Fibroblast of lung (primary cell): ENCODE data around the gene NKX2-1. TPM values are rescaled to one million over a fixed set of nuclear protein-coding genes. Genes with fewer than 3 reads are reported as not detected.
A peak's percentile ranks its signal among the peaks of the same experiment; 100 is the strongest.

Experiments
- DNase-seq, 2 donors: peaks; one replicate each; pipeline versions ENCODE4 v3.0.0 to v3.0.0-alpha.2; 2010; ENCODE audit warnings: low read depth in 2 of 2
- H2AFZ ChIP-seq: 2 replicates; pipeline ENCODE4 v1.5.1; 2012; ENCODE audit warnings: low read length, control low read depth, inconsistent platforms
- H3K27ac ChIP-seq: 2 replicates; pipeline ENCODE4 v1.5.1; 2011; ENCODE audit warnings: low read length, control low read depth; ENCODE audit not compliant: insufficient read depth
- H3K27me3 ChIP-seq: 2 replicates; pipeline ENCODE4 v1.5.1; 2011; ENCODE audit warnings: mild to moderate bottlenecking, low read length; ENCODE audit not compliant: control insufficient read depth, insufficient read depth
- H3K36me3 ChIP-seq: 2 replicates; pipeline ENCODE4 v1.5.1; 2011; ENCODE audit warnings: low read length; ENCODE audit not compliant: control insufficient read depth, insufficient read depth
- H3K4me1 ChIP-seq: 2 replicates; pipeline ENCODE4 v1.5.1; 2011; ENCODE audit warnings: low read length; ENCODE audit not compliant: control insufficient read depth, insufficient read depth; ENCODE audit errors: extremely low read depth
- H3K4me2 ChIP-seq: 2 replicates; pipeline ENCODE4 v1.5.1; 2011; ENCODE audit warnings: low read length, control low read depth; ENCODE audit not compliant: insufficient read depth; ENCODE audit errors: extremely low read depth
- H3K4me3 ChIP-seq, 4 experiments: fragments of 200-600 bp in 1 of 4; sonication (generic) in 1 of 4; replicated peaks in 1 of 4; 2 replicates each; pipeline ENCODE4 v1.5.1; 2011 to 2016; ENCODE audit warnings: low read length in 4 of 4, low read depth in 3 of 4, mild to moderate bottlenecking in 3 of 4, control low read depth in 2 of 4, inconsistent platforms in 1 of 4, mixed read lengths in 1 of 4; ENCODE audit not compliant: insufficient read depth in 1 of 4; ENCODE audit errors: control extremely low read depth in 1 of 4
- H3K79me2 ChIP-seq: 2 replicates; pipeline ENCODE4 v1.5.1; 2012; ENCODE audit warnings: mild to moderate bottlenecking, low read length, inconsistent platforms; ENCODE audit not compliant: control insufficient read depth, insufficient read depth
- H3K9ac ChIP-seq: 2 replicates; pipeline ENCODE4 v1.5.1; 2011; ENCODE audit warnings: mild to moderate bottlenecking, low read length, control low read depth; ENCODE audit not compliant: insufficient read depth
- H3K9me3 ChIP-seq: 2 replicates; pipeline ENCODE4 v1.5.1; 2012; ENCODE audit warnings: low read depth, low read length; ENCODE audit not compliant: control insufficient read depth, insufficient read depth
- H4K20me1 ChIP-seq: 2 replicates; pipeline ENCODE4 v1.5.1; 2011; ENCODE audit warnings: low read length; ENCODE audit not compliant: control insufficient read depth, insufficient read depth; ENCODE audit errors: extremely low read depth
- EZH2 ChIP-seq: IDR thresholded peaks from 2 replicates; pipeline ENCODE4 v1.5.1; 2012; ENCODE audit warnings: low read length, control low read depth, mild to moderate bottlenecking; ENCODE audit errors: missing control alignments
- polyA plus RNA-seq, 2 donors: library from polyadenylated mRNA; depleted of rRNA in 1 of 2; stranded (reverse) in 1 of 2; unstranded in 1 of 2; fragments of >200 nt; gene quantifications; 2 replicates each; pipeline ENCODE4 v1.2.1, GENCODE V29; 2011 to 2012; ENCODE audit warnings: missing spikeins in 1 of 2
- total RNA-seq: library from RNA; depleted of rRNA; stranded (reverse); fragments of >200 nt; gene quantifications from 2 replicates; pipeline ENCODE4 v1.2.1, GENCODE V29; 2014
- TF ChIP-seq, protein P1 (sequence below), 2 donors: IDR thresholded peaks in 1 of 2; conservative IDR thresholded peaks in 1 of 2; 1 replicate in 1 of 2; 2 replicates in 1 of 2; pipeline ENCODE4 v1.5.1; 2011 to 2012; ENCODE audit warnings: low read length in 2 of 2, control low read depth in 1 of 2, inconsistent platforms in 1 of 2, low read depth in 1 of 2, mild to moderate bottlenecking in 1 of 2

The NKX2-1 gene
- total and polyA plus RNA-seq, 2 donors (not counting 1 experiment from before 2014, with no cell fraction given): not detected

DNA sequence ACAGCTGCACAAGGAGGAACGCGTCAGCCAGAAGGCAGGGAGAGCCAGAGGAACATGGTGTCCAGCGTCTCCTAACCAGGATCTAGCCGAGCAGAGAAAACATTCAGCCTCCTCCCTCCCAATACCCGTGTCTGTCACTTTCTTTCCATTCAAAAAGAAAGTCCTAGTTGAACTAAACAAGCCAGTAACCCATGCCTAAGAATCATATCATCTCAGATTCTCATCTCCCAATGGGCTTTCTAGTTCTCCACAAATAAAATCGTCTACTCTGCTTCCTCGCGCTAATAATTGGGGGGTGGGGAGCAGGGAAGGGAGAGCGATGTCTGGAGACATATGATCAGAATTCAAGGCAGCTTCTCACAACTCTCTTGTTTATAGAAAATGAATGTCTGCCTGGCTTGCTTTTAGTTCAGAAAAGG lies 7.4 kb downstream of the NKX2-1 start:
- Histone ChIP-seq H3K27ac (no peak overlapping the region), H3K4me1 (no peaks in the 10 kb centered on the region), H4K20me1 (no peaks in the 10 kb centered on the region), H3K4me2 (no peak overlapping the region), H3K4me3 (no peak overlapping the region), H2AFZ (no peak overlapping the region), H3K9ac (no peak overlapping the region), H3K9me3 (no peaks in the 10 kb centered on the region), H3K79me2 (no peaks in the 10 kb centered on the region), H3K36me3 (no peaks in the 10 kb centered on the region), H3K27me3 (peaks cover 73% of the 10 kb centered on the region)
- DNase-seq: no peak
- TF ChIP-seq, protein P1, sequence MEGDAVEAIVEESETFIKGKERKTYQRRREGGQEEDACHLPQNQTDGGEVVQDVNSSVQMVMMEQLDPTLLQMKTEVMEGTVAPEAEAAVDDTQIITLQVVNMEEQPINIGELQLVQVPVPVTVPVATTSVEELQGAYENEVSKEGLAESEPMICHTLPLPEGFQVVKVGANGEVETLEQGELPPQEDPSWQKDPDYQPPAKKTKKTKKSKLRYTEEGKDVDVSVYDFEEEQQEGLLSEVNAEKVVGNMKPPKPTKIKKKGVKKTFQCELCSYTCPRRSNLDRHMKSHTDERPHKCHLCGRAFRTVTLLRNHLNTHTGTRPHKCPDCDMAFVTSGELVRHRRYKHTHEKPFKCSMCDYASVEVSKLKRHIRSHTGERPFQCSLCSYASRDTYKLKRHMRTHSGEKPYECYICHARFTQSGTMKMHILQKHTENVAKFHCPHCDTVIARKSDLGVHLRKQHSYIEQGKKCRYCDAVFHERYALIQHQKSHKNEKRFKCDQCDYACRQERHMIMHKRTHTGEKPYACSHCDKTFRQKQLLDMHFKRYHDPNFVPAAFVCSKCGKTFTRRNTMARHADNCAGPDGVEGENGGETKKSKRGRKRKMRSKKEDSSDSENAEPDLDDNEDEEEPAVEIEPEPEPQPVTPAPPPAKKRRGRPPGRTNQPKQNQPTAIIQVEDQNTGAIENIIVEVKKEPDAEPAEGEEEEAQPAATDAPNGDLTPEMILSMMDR (conservative IDR thresholded peaks at IDR 0.05 in 1 of 2, IDR thresholded peaks at IDR 0.05 in 1 of 2; ENCODE audit: low read depth in 1 of 2, low read length in 2 of 2): no peak
- TF ChIP-seq EZH2: peak; percentile 22

DNA sequence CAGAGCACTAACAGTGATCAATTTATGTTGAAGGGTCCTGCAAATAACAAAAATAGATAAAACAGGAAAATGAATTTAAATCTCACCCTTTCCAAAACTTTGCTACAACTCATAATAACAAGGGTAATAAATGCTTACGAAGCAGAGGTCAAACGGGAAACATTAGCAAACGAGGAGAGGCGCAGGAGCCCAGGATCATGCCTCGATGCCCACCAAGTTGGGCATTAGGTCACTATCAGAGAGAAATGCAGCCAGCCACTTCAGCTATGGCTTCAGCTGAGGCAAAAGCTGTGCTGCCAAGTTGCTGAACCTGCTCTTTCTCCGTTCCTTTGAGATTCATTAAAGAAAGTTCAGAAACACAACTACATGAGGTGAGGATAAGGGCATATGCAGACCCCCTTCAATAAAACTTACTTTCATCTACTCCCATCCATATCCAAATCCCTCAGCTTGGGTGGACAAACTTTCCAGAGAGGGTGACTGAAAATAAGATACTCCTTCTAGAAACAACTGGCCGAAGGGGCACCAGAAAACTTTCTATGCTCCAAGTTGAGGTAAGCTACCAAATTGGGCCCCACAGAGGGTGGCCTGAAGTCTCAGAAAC lies 7.9 kb downstream of the NKX2-1 start:
- Histone ChIP-seq H3K4me1 (no peaks in the 10 kb centered on the region), H3K4me3 (no peak overlapping the region), H3K36me3 (no peaks in the 10 kb centered on the region), H3K9ac (no peak overlapping the region), H3K27ac (no peak overlapping the region), H4K20me1 (no peaks in the 10 kb centered on the region), H3K79me2 (no peaks in the 10 kb centered on the region), H3K27me3 (peaks cover 72% of the 10 kb centered on the region), H3K9me3 (no peaks in the 10 kb centered on the region), H2AFZ (no peak overlapping the region), H3K4me2 (no peak overlapping the region)
- peak; percentile 8 for TF ChIP-seq EZH2
- TF ChIP-seq, protein P1 (conservative IDR thresholded peaks at IDR 0.05 in 1 of 2, IDR thresholded peaks at IDR 0.05 in 1 of 2; ENCODE audit: low read depth in 1 of 2, low read length in 2 of 2): no peak
- no peak for DNase-seq

DNA sequence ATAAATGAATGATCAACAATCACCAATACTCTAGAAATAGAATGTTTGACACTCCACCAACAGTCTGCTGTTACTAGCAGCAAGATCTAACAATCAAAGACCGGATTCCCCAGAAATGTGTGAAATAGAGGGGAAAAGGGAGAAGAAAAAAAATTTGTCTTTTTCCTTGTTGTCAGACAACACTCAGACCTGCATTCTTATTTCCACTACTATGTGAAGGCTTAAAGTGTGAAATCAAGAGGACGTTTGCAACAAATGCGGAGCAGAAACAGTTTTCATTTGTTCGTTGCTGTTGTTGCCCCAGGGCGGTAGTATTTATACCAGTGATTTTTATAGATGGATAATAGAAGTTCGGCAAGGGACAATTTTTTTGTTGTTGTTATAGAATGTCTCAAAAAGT lies 9.2 kb downstream of the NKX2-1 start:
- Histone ChIP-seq H3K4me3 (no peak overlapping the region), H3K36me3 (no peaks in the 10 kb centered on the region), H3K27me3 (peaks cover 79% of the 10 kb centered on the region), H3K79me2 (no peaks in the 10 kb centered on the region), H2AFZ (no peak overlapping the region), H3K27ac (no peak overlapping the region), H3K4me2 (no peak overlapping the region), H3K9ac (no peak overlapping the region), H3K4me1 (no peaks in the 10 kb centered on the region), H4K20me1 (no peaks in the 10 kb centered on the region), H3K9me3 (no peaks in the 10 kb centered on the region)
- DNase-seq: no peak
- TF ChIP-seq, protein P1 (conservative IDR thresholded peaks at IDR 0.05 in 1 of 2, IDR thresholded peaks at IDR 0.05 in 1 of 2; ENCODE audit: low read depth in 1 of 2, low read length in 2 of 2): no peak
- no peak for TF ChIP-seq EZH2
